Cardiac septum (tissue), 1 donor: ENCODE measurements around the gene LY86. TPM values are rescaled to one million over a fixed set of nuclear protein-coding genes. Genes with fewer than 3 reads are reported as not detected.

Source experiments
- DNase-seq: peaks from one replicate; pipeline ENCODE4 v3.0.0-alpha.2; 2020; ENCODE audit warnings: low spot score
- intact Hi-C: fragments of 100-400 bp; cut with DNase I; formaldehyde crosslinking; loops from one replicate; pipeline ENCODE4 v1.14.0; 2022
- long read RNA-seq: library from polyadenylated mRNA; unstranded; transcript quantifications from one replicate; pipeline ENCODE4 v2.0.0, GENCODE V29; 2021
- total RNA-seq: library from RNA; stranded (reverse); fragmentation: NEBNext Ultra II Directional; extraction: Animal tissue kit (Norgen Biotek cat#: 25700); gene quantifications from one replicate; pipeline ENCODE4 v1.2.1, GENCODE V29; 2021
- donor health status: DM: no; HTN: no; CAD: no.

Gene LY86
- total RNA-seq, result 1.9 TPM
- long read RNA-seq, partial matches to known transcripts, result 0 of 2 reads
- long read RNA-seq, other reads (novel, unspliced or antisense), result 0 of 2 reads

DNA sequence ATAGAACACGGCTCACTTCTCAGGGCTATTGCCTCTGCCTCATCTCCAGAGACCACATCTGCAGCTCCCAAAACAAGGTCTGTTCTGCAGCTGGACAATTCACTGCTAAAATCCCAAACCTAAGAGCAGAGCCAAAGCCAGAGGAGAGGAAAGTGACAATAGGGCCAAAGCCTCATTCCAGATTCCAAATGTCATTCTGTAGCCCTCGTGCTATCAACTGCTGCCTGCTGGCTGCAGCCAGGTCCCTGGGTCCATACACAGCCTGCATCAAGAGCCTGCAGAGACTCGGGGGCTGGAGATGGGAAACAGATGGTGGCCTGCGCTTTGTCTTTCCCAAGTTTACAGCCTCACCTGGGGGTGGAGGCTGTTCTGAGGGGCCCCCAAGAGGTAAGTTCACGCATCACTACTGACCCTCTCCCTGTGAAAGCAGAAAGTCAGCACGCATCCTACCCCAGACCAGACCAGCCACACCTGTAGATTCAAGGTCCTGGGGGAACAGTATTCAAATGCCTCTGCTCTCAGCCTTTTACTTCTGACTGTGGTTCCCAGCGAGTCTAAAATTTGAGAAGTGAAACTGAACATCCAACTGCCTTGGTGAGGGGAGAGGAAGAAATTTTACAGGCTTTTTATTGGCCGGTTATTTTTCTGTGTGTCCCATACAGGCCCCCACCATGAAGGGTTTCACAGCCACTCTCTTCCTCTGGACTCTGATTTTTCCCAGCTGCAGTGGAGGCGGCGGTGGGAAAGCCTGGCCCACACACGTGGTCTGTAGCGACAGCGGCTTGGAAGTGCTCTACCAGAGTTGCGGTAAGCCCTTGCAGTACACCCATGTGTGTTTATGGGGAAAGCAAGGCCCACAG lies at the start of gene LY86:
Gene LY86, plus strand, starts transcription at position 657 of the 860 bp plus-strand sequence. Its CDS starts 15 bp downstream, at position 672.
- no peak for DNase-seq
- intact Hi-C loops, result no loop called here

- intact Hi-C loops, result no loop called here
Observed at GRCh38 chr6:6539036-6539435, 49.5 kb upstream of the LY86 start.

GRCh38 chr6:6542357-6542756 lies 46.2 kb upstream of the LY86 start:
- DNase-seq, result no peak
- intact Hi-C loops, result no loop called here

More at GRCh38 chr6:6539036-6539435, 49.5 kb upstream of the LY86 start:
- DNase-seq, result no peak

DNA sequence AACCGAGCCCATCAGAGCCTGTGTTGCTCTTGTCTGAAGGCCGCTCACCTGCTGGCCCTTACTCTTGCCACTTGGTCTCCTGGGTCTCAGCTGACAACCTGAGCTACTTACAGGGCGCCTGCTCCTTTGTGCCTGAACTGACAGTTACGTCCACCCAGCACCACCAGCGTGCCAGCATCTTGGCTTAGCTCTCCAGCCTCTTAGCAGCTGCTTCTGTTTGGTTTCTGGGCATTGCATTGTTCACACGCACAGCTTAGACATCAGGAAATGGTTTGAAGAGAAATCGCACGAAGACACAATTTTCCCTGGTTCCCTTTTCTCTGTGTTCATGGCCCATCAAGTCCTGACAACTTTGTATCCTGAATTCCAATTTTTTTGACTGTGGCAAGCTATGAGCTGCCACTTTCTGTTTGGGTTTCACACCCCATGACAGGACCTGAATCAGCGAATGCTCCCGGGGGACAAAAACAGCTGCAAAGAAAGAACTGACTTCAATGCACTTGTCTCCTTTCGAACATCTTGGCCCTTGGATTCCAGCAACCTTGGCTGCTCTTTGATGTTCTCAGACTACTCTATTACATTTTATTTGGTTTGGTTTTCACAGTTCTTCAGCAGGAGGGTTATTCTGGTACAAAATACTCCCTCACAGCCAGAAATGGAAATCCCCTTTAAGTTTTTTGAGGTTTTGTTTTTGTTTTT lies 45.2 kb upstream of the LY86 start:
- intact Hi-C loops, result no loop called here
- DNase-seq, result no peak

GRCh38 chr6:6545616-6546317 lies 42.8 kb upstream of the LY86 start:
- no peak for DNase-seq

DNA sequence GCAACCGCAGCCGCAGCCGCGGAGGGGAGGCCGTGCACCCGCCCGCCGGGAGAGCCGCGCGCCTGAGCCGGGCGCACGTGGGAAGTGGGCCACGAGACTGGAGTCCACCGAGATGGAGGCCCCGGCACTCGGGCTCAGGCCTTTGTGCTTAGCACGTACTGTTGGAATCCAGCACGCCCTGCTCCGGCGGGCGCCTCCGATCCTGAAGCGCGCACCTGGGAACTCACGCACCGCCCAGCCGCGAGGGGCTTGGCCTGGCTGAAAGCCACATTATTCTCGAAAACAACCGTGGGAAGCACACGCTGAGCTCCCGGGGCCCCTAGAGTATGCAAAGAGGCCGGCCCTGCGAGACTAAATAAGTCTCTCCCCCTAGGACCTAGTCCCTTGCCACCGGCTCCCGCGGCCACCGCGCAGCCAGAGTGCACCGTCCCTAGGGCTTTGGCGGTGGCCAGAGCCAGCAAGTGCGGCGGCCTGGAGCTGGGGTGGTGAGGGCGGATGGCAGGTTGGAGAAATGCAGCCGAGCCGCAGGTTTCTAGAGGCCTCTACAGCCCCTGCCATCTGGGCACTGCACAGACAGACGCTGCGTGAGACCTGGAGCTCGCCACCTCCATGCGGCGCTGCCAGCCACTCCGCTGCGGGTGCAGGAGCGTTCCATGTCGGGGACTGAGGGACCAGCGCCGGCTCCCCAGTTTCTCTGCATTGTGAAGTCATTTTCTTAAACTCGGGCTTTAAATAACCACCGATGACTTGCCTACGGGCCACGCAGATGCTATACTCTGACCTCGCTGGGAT lies 42.0 kb upstream of the LY86 start:
- intact Hi-C loops, result loop anchor here (2.0 to 5.0 kb wide), 2 partner anchors 488 to 1074 kb away; no protein-coding TSS in a partner anchor
- DNase-seq, result no peak

More at GRCh38 chr6:6545616-6546317, 42.8 kb upstream of the LY86 start:
- intact Hi-C loops, result loop anchor here (2.0 to 5.0 kb wide), 2 partner anchors 487 to 1073 kb away; no protein-coding TSS in a partner anchor

DNA sequence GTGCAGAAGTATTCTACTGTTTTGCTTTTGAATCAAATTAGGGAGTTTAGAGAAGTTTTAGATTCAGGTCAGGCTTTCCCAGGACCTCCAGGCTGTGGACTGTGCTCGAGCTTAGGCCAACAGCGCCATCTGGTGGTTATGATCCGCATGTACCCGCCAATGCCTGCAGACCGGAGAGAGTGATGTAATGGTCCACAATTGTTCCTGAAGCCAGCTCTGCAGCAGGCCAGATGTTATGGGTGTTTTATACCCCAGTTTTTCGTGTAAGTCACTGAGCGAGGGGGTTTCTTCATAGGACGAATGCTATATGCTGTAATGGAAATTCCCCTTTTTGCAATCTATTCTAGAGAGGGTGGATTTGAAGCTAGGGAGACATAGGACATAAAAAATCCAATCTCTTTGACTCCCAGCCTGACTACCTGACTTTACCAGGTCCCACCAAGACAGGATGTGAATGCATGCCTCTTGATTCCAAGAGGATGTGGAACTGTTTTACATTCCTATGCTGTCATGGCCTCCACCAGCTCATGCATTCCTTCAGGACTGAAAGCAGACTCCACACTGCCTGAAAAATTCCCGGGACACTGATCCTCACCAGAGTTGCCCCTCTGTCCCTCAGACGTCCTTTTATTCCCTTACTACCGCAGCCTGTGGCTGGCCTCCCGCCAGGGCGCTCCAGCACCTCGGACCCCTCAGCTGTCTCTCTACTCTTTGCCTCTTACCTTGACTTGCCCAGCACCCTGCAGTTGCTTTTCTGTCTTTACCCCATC lies 41.2 kb upstream of the LY86 start:
- intact Hi-C loops, result loop anchor here (2.0 to 5.0 kb wide), 2 partner anchors 488 to 1075 kb away; no protein-coding TSS in a partner anchor
- peak; percentile 94 for DNase-seq

GRCh38 chr6:6556161-6556737 lies 32.3 kb upstream of the LY86 start:
- intact Hi-C loops, result loop anchor here (5.0 kb wide), 2 partner anchors 41 to 686 kb away; no protein-coding TSS in a partner anchor
- DNase-seq, result no peak

GRCh38 chr6:6556738-6557503 lies 31.6 kb upstream of the LY86 start:
- intact Hi-C loops, result loop anchor here (5.0 kb wide), 2 partner anchors 40 to 685 kb away; no protein-coding TSS in a partner anchor
- no peak for DNase-seq

GRCh38 chr6:6557504-6557839 lies 31.0 kb upstream of the LY86 start:
- intact Hi-C loops, result loop anchor here (5.0 kb wide), 2 partner anchors 40 to 685 kb away; no protein-coding TSS in a partner anchor

GRCh38 chr6:6557886-6558285 lies 30.6 kb upstream of the LY86 start:
- no peak for DNase-seq
- intact Hi-C loops, result loop anchor here (5.0 kb wide), 2 partner anchors 39 to 684 kb away; no protein-coding TSS in a partner anchor

More at GRCh38 chr6:6557504-6557839, 31.0 kb upstream of the LY86 start:
- DNase-seq, result no peak

GRCh38 chr6:6559994-6560570 lies 28.4 kb upstream of the LY86 start:
- no peak for DNase-seq
- intact Hi-C loops, result loop anchor here (5.0 kb wide), 2 partner anchors 37 to 682 kb away; no protein-coding TSS in a partner anchor

DNA sequence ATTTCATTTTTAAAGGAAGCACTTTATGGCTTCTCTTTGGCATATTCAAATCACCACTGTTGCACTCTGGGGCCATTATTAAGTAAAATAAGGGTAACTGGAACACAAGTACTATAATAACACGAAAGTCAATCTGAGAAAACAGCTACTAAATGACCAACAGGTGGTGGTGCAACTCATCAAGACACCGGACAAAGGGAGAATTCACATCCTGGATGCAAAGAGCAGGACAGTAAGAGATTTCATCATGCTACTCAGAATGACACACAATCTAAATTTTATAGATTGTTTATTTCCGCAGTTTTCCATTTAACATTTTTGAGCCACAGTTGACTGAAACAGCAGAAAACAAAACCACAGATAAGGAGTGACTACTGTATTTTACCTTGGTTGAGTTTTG lies 27.6 kb upstream of the LY86 start:
- intact Hi-C loops, result no loop called here
- no peak for DNase-seq

GRCh38 chr6:6564154-6564553 lies 24.4 kb upstream of the LY86 start:
- intact Hi-C loops, result no loop called here
- DNase-seq, result no peak

DNA sequence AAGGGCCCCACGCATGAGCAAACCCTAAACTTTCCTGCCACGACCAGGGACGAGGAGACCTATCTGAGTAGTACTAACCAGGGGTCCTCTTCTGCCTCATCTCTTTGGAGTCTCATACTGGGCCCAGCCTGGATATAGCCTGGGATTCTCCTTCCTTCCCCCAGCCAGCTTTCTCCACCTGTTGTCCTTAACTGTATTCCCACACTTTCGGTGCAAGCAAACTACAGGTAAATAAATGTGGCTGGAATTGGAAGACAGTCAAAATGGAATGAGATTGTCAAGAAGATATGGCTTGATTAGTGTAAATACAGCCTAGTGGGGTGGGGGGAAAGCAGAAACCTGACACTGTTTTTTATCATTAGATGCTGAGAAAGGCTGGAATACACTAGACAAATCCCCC lies 23.5 kb upstream of the LY86 start:
- intact Hi-C loops, result no loop called here

DNA sequence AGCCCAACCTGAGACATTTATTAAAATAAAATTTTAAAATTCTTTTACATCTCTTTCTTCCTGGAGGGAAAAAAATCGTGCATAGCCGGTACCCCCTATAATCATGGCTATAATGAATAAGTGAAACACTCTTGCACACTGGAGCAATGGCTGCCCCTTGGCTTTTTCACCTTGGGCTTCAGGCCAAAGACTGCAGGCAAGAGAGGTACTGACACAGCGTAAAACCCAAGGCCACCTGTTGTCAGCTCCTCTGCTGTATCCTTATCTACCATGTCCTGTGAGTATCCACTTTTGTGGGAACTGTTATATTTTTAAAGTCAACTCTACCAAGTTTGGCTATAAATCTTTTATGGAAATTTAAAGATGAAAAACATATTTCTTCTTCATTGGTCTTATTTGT lies 23.0 kb upstream of the LY86 start:
- DNase-seq, result no peak
- intact Hi-C loops, result no loop called here

More for the DNA sequence above, 23.5 kb upstream of the LY86 start:
- DNase-seq, result no peak

DNA sequence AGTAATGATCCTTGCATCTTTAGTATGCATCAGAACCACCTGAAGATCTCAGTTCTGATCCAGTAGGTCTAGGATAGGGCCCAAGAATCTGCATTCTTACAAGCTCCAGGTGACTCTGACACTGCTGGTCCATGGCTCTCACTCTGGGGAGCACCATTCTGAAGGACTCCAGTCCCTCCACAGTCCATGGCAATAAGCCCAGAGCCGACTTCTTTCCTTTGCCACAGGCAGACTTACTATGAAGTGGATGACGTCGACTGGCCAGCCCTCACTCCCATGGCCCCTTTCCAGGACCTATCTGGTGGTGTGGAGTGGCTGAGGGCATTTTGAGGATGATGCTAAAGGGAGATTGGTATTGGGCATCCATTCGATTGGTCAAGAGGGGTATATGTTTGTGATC lies 21.8 kb upstream of the LY86 start:
- DNase-seq, result no peak
- intact Hi-C loops, result no loop called here
